Measurements from ENCODE around the gene KRT2. TPM values are rescaled to one million over a fixed set of nuclear protein-coding genes. Genes with fewer than 3 reads are reported as not detected.

The KRT2 gene
- total and polyA plus RNA-seq, 10 of the 15 experiments (the other 5 are each of a cell fraction or from before 2014, with no cell fraction given): 0.08 to 0.12 TPM; not detected in 8

DNA sequence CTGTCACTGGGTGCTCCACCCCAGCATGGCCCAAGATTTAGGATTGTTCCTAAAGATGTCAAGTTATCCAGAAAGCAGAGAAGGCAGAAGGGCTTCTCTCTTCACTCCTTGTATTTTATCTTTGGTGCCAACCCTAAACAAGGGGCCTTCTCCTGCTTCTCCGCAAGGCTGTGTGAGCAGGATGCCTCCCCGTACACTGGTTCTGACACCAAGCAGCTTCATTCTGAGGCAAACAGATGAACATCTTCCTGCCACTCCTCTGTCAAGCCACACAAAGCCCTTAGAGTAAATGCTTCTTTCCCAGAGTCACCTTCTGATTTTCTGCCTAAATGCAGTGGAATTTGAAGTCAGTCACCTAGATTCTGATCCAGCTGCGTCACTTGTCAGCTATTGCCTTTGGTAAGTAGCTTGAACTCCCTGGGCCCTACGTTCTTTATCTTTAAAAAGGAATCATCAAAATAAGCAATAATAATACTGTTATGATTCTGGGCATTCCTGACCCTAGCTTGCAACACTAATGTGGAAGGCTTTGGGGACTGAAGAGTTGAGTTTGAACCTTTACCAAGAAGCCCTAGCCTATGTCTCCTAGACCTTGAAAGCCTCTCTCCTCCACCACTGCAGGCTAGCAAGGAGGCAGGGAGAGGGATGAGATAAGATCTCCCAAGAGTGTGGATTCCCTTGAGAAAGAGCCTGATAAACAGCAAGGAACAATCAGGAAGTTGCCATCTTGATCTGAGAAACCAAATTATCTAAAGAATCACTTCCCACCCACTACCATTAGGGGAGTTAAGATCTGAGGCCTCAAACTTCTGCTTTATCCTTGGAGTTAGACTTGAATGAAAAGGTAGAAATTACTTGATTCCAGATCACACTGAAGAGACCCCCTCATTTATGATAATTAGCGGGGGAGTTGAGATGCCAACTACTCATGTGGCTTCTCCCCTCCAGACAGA lies 39.3 kb downstream of the KRT2 start:
- Histone ChIP-seq H4K20me1 (ENCODE audit: control insufficient read depth, insufficient read depth) (no peaks in the 10 kb centered on the region), H3K4me2 (ENCODE audit: control insufficient read depth, insufficient read depth) (no peak overlapping the region), H3K36me3 (ENCODE audit: control insufficient read depth in 2 of 2, insufficient read depth in 2 of 2, low read length in 1 of 2) (no peaks in the 10 kb centered on the region), H2AFZ (ENCODE audit: control insufficient read depth, low read depth, low read length) (no peak overlapping the region), H3K79me2 (ENCODE audit: control insufficient read depth, insufficient read depth, low read length) (no peaks in the 10 kb centered on the region), H3K9ac (ENCODE audit: control insufficient read depth, insufficient read depth, low read length) (no peak overlapping the region), H3K4me3 (no peak overlapping the region), H3K4me1 (ENCODE audit: control insufficient read depth, insufficient read depth, low read length) (no peaks in the 10 kb centered on the region), H3K9me3 (replicated peaks; ENCODE audit: control insufficient read depth, insufficient read depth, low read length) (no peaks in the 10 kb centered on the region), H3K27ac (ENCODE audit: control insufficient read depth, insufficient read depth) (no peak overlapping the region), H3K27me3 (replicated peaks in 1 of 2; ENCODE audit: control insufficient read depth in 2 of 2, insufficient read depth in 2 of 2, low read length in 1 of 2) (peaks cover 0 to 5% of the 10 kb centered on the region in 2 experiments; a peak in 3 of 4 replicates)
- ChIA-PET SMC1A (ENCODE audit: uncharacterized antibody, unreplicated experiment) (no interaction called here), CTCF (no interaction called here), RAD21 (ENCODE audit: unreplicated experiment) (no interaction called here), POLR2A (no interaction called here)
- TF ChIP-seq FOS (IDR thresholded peaks at IDR 0.05; ENCODE audit: borderline replicate concordance, extremely low read depth, insufficient read length) (no peak), ZNF217 (IDR thresholded peaks at IDR 0.05) (no peak), E2F8 (IDR thresholded peaks at IDR 0.05; ENCODE audit: low read depth, partially characterized antibody) (no peak), MYB (IDR thresholded peaks at IDR 0.05; ENCODE audit: borderline replicate concordance, low read depth, low read length) (no peak), ZNF24 (IDR thresholded peaks at IDR 0.05) (no peak), CHD2 (IDR thresholded peaks at IDR 0.05; ENCODE audit: borderline replicate concordance, low read depth, low read length) (no peak), CBX5 (IDR thresholded peaks at IDR 0.05; ENCODE audit: low read depth) (no peak), SKIL (IDR thresholded peaks at IDR 0.05; ENCODE audit: low read depth, poor library complexity, severe bottlenecking) (no peak)
- TF ChIP-seq, protein P1, sequence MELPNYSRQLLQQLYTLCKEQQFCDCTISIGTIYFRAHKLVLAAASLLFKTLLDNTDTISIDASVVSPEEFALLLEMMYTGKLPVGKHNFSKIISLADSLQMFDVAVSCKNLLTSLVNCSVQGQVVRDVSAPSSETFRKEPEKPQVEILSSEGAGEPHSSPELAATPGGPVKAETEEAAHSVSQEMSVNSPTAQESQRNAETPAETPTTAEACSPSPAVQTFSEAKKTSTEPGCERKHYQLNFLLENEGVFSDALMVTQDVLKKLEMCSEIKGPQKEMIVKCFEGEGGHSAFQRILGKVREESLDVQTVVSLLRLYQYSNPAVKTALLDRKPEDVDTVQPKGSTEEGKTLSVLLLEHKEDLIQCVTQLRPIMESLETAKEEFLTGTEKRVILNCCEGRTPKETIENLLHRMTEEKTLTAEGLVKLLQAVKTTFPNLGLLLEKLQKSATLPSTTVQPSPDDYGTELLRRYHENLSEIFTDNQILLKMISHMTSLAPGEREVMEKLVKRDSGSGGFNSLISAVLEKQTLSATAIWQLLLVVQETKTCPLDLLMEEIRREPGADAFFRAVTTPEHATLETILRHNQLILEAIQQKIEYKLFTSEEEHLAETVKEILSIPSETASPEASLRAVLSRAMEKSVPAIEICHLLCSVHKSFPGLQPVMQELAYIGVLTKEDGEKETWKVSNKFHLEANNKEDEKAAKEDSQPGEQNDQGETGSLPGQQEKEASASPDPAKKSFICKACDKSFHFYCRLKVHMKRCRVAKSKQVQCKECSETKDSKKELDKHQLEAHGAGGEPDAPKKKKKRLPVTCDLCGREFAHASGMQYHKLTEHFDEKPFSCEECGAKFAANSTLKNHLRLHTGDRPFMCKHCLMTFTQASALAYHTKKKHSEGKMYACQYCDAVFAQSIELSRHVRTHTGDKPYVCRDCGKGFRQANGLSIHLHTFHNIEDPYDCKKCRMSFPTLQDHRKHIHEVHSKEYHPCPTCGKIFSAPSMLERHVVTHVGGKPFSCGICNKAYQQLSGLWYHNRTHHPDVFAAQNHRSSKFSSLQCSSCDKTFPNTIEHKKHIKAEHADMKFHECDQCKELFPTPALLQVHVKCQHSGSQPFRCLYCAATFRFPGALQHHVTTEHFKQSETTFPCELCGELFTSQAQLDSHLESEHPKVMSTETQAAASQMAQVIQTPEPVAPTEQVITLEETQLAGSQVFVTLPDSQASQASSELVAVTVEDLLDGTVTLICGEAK (IDR thresholded peaks at IDR 0.05; ENCODE audit: borderline replicate concordance): no peak
- 10% methylated on average over 5 of the region's 5 CpGs for whole genome bisulfite sequencing (ENCODE audit: insufficient coverage, insufficient replicate concordance, low lambda C conversion rate, missing lambda C conversion rate)
- in situ Hi-C loops (cut with MboI) (no loop called here), intact Hi-C loops (cut with micrococcal nuclease; ENCODE audit: unreplicated experiment) (no loop called here)
- BruUV-seq (replicated peaks): no TSS peak
- FAIRE-seq: no peak
- DNase-seq (ENCODE audit: low read depth, low spot score): no peak
- no peak for ATAC-seq

Data from GM12878 (cell line).